Right ventricle myocardium superior (tissue), 1 donor: ENCODE data around the gene RGS7. TPM values are rescaled to one million over a fixed set of nuclear protein-coding genes. Genes with fewer than 3 reads are reported as not detected.
"Not testable (repeated sequence)": the region's sequence is repeated elsewhere in the genome, so short reads cannot be mapped to it uniquely, and the experiment has no call there.

Experiments used
- ATAC-seq: fragments of 200-7000 bp; cut with Tn5 transposase; one replicate; pipeline ENCODE4 v1.9.1; 2020; ENCODE audit warnings: mild to moderate bottlenecking; ENCODE audit not compliant: poor library complexity
- DNase-seq: peaks from one replicate; pipeline ENCODE4 v3.0.0-alpha.2; 2020
- intact Hi-C: fragments of 100-400 bp; cut with DNase I; formaldehyde crosslinking; loops from one replicate; pipeline ENCODE4 v1.11.2; 2022
- total RNA-seq: library from RNA; stranded (reverse); fragmentation: NEBNext Ultra II Directional; extraction: Animal tissue kit (Norgen Biotek cat#: 25700); gene quantifications from one replicate; pipeline ENCODE4 v1.2.1, GENCODE V29; 2021
- donor health status: DM: no; HTN: yes; CAD: no; lungs with severe emphysema.

The RGS7 gene
- total RNA-seq, 1 donor from 2014 or later = not detected

DNA sequence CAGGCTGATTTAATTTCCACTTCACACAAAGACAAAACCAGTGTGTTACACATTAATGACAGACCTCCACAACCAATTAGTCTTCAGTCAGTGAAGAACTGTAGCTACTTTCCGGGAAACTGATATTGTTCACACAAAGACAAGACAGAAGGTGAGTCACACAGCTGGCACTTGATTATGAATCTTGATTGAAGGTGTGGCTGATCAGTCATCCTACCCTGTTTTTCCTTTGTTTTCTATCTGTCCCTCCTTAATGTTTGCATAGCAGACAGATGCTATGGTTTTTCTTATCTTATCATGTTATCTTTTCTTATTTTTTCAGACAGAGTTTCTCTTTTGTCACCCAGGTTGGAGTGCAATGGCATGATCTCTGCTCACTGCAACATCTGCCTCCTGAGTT is 560.0 kb downstream of the RGS7 start:
- intact Hi-C loops = no loop called here
- no peak for ATAC-seq

DNA sequence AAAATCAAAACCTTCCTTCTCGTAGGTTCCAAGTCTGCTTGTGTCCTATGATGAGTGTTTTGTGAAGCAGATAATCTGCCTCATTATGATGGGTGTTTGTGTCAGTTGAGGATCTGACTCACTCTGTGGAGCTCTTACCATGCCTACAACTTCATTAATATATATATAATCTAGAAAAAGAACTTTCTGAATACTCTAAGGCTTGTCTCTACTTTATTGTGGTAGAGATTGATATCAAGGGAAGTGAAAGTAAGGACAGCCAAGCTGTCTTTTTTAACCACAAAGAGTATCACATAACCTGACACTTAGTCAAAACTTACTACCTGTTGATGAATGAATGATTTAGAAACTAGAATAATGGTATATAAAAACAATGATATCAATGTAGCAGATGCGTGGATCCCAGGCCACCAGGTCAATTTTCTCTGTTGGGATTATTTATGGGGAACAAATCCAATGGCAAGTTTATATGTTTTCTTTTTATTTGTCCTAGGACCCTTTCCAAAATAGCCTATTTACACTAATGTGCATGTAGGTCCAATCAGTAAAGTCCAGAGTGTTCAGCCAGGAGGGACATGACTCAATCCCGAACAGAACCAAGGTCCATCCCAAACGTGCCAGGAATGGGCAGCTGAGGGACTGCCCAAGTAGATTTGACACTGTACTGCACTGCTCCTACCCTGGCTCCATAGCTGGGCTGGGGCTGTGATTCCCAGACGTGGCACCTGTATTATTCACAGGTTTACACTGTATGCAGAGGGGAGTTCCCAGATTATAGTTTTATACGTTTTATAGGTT is 562.8 kb downstream of the RGS7 start:
- ATAC-seq (no peak), DNase-seq (no peak)
- intact Hi-C loops = no loop called here

More for the DNA sequence above, 560.0 kb downstream of the RGS7 start:
- no peak for DNase-seq

DNA sequence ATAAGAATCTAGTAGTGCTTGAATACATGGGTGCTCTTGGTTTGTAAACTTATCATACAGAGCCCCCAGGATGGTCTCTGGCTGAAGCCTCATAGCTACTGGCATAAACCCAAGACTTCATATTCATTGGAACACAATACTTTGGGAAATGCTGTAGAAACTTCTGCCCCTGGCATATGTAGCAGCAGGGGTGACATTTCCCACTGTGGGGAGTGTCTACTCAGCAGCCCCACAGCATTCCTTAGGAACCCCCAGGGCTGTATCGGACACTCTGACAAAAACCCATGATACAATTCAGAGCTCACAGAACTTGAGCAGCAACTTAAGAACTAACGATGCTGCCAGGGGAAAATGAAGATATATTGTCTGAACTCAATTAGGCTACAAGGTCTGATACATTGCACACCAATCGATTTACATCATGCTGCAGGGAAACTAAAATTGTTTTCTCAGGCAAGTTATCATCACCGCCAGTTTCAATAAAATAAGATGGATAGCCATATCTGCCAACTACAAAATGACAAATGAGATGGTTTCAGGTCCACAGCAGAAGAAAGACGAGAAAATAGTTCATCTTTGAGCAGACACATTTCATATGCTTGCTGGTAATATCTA is 564.0 kb downstream of the RGS7 start:
- intact Hi-C loops = no loop called here
- ATAC-seq (no peak), DNase-seq (no peak)

DNA sequence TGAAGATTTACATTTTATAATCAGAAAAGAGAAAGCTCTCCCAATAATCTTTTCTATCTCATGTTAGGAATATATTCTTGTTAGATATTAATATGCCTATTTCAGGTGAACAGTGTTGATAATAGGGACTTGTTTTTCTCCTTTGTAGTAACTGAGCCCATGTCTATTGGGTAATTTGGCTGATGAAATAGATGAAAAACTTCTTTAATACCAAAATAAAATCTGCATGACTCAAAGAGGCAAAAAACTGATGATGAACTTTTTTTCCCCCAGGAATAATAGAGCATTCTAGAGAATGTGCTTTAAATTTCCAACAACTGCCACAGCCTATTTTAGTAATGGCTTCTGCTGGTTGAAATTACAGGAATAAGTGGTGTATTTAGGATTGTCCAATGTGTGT is 566.1 kb downstream of the RGS7 start:
- intact Hi-C loops = no loop called here
- DNase-seq = no peak
- ATAC-seq = no peak

DNA sequence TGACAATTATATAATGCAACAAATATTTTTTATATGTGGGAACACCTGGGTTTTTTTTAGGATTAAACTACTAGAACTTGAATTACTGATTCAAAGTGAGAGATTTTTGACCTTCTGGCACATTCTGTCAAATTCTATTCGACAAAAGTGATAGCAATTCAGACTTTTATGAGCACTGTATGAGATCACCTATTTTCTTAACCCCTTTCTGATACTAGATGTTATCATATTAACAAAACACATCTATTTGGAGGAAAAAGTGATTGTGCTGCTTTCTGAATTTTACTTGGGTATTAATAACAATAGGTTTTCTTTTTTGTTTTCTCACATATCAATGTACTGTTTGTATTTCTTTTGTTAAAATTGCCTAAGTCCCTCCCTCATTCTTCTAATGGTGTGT is 570.1 kb downstream of the RGS7 start:
- intact Hi-C loops = no loop called here
- ATAC-seq (no peak), DNase-seq (no peak)

GRCh38 chr1:240784776-240785175 is 572.2 kb downstream of the RGS7 start:
- no peak for DNase-seq
- no peak for ATAC-seq
- intact Hi-C loops = no loop called here

- intact Hi-C loops, DNase-seq, ATAC-seq: not testable (repeated sequence)
Measured at GRCh38 chr1:240783728-240784137, 573.3 kb downstream of the RGS7 start.

DNA sequence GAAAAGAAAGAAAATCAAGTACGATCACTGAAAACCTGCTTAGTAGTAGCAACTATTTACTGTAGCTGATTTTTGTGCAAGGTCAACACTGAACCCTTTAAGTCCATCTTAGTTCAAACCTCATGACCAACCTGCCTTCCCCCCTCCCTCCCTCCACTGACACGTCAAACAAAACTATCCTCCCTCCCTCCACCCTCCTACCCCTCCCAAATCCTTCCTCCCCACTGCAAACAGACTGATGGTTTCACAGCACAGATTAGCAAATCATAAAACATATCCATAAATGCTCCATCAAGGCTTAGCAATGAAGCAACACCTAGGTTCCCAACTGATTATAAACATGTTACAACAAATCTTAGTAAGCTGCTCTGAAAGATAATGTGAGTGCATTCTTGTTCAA is 580.8 kb downstream of the RGS7 start:
- intact Hi-C loops = no loop called here
- DNase-seq (no peak), ATAC-seq (no peak)

GRCh38 chr1:240772131-240772530 is 584.9 kb downstream of the RGS7 start:
- ATAC-seq (no peak), DNase-seq (no peak)
- intact Hi-C loops = no loop called here

GRCh38 chr1:240771450-240771849 is 585.6 kb downstream of the RGS7 start:
- no peak for DNase-seq
- ATAC-seq = no peak
- intact Hi-C loops = no loop called here

DNA sequence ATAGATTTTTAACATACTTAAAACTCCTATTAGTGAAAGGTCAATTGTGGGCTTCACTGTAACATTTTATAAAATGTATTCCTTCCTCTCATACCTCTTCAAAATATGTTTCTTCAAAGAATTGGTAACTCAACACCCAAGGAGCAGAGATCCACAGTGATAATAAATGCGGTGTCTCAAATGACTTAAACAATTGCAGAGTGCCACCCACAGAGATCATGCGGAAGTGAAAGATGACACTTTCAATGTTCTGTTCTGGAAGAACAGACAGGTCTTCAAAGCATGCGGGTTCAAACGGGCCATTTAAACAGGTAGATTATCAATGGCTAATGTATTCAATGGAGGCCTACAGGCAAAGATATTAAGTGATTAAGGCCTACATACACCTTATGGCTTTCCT is 588.0 kb downstream of the RGS7 start:
- no peak for DNase-seq
- intact Hi-C loops = no loop called here
- no peak for ATAC-seq

DNA sequence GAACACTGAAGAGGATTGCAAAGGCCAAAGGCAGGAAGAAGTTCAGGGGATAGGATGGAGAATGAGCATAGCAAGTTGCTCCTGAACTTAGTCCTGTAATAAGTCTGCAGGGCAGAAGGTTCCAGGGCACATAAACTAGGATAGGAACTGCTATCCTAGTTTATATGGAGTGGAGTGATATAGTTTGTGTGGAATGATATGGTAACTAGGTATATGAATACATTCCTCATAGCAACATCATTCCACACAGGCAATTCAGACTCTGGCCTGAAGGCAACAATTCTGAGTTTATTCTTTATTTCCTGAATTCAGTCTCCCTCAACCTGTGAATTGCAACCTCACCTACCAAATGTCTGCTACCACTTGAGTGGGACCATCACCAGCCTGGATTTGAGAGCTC is 590.2 kb downstream of the RGS7 start:
- ATAC-seq (no peak), DNase-seq (no peak)
- intact Hi-C loops = no loop called here

- DNase-seq (no peak), ATAC-seq (no peak)
- intact Hi-C loops = no loop called here
Measured at GRCh38 chr1:240765732-240766363, 591.2 kb downstream of the RGS7 start.

DNA sequence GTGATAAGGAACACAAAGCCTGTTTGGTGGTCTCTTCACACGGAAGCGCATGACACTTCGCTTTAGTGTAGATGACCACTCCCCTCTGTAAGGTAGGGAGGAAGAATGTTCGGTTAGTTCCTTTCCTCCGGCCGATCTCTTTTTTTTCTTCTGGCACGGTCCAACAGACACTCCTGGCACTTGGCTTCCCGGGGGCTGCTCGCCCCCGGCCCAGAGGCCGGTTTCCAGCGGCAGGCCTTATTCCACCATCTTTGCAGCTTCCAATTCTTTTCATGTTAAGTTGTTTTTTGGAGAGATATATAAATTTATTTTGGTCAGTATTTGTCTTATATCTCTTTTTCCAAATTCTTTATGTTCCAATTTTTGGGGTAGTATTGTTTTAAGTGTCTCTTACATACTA is 593.2 kb downstream of the RGS7 start:
- no peak for ATAC-seq
- no peak for DNase-seq
- intact Hi-C loops = no loop called here

GRCh38 chr1:240763095-240763494 is 593.9 kb downstream of the RGS7 start:
- intact Hi-C loops, DNase-seq, ATAC-seq: not testable (repeated sequence)

DNA sequence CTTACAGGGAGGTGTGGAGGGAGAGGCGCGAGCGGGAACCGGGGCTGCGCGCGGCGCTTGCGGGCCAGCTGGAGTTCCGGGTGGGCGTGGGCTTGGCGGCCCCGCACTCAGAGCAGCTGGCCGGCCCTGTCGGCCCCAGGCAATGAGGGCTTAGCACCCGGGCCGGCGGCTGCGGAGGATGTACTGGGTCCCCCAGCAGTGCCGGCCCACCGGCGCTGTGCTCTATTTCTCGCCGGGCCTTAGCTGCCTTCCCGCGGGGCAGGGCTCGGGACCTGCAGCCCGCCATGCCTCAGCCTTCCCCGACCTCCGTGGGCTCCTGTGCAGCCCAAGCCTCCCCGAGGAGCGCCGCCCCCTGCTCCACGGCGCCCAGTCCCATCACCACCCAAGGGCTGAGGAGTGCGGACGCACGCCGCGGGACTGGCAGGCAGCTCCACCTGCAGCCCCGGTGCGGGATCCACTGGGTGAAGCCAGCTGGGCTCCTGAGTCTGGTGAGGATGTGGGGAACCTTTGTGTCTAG is 594.5 kb downstream of the RGS7 start:
- ATAC-seq, intact Hi-C loops: not testable (repeated sequence)

DNA sequence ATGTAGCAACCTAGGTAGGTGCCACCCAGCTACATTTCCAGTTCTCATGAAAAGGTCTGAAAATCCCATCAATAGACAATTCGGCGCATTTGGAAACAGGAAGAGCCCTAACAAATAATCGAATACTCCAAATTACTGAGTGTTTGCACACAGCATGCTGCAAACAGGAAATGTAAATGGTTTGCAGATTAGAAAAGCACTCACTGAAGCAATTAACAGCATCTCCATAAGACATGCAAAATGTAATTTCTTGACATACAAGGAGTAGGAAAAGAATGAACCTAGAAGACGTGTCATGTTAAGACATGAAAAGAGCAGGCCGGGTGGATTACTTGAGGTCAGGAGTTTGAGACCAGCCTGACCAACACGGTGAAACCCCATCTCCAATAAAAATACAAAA is 598.2 kb downstream of the RGS7 start:
- DNase-seq, intact Hi-C loops, ATAC-seq: not testable (repeated sequence)

More for the DNA sequence above, 594.5 kb downstream of the RGS7 start:
- DNase-seq = not testable (repeated sequence)

DNA sequence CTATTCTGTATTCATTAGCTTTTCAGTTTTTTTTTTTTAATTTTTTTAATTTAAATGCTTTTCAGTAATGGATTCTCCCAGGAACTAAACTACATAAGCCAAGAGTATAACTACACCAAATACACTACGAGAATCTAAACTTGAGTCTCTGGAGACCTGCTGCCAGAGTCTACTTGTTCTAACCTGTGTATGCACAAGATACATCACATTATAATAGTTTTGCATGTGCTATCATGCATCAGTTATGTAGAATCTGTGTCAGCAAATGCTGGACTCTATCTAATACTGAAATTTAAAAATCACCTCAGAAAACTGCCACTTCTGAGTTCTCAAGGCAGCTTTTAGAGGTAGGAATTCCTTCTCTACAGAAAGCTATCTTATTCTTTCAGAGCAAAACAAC is 598.7 kb downstream of the RGS7 start:
- DNase-seq = no peak
- intact Hi-C loops = no loop called here
- ATAC-seq = no peak

GRCh38 chr1:240747907-240748306 is 609.1 kb downstream of the RGS7 start:
- ATAC-seq = no peak
- DNase-seq = no peak
- intact Hi-C loops = no loop called here

DNA sequence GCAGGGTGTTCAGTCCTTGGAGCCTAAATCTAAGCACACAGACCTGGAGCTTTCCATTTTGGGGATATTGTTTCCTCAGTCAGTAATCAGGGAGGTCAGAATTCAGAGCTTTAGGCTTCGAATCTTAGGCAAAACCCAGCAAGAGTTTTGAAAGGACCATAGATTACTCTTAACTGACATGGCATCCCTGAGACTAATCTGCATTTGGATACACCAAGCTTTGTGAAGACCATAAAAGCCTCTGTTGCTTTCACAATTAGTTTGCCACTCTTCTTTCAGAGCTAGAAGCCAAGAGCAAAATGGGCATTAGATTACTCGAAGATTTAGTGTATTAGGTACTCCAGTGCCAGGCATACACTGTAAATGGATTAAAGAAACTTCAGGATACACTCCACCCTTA is 613.3 kb downstream of the RGS7 start:
- intact Hi-C loops = no loop called here
- DNase-seq = no peak
- ATAC-seq = no peak
